ENCODE data around the gene DFFB.

The DFFB gene

GRCh38 chr1:3931007-3931912 lies 74.0 kb downstream of the DFFB start:
- DNase-seq: no peak

GRCh38 chr1:3932156-3932919 lies 75.1 kb downstream of the DFFB start:
- no peak for DNase-seq
